K562 (cell line): ENCODE measurements around the gene RAD23B. TPM values are rescaled to one million over a fixed set of nuclear protein-coding genes. Genes with fewer than 3 reads are reported as not detected.

Source experiments
- ATAC-seq: fragments of 200-7000 bp; cut with Tn5 transposase; 3 replicates; pipeline ENCODE4 v1.9.1; 2020; ENCODE audit warnings: moderate library complexity
- BruUV-seq: library from RNA; stranded (reverse); fragments of 400-500 nt; replicated peaks from 2 replicates; lab custom pipeline; 2021; lab: Mats Ljungman, UMichigan
- CTCF ChIA-PET: fragments of 300-600 bp; formaldehyde crosslinking; extraction: SDS; loops from one replicate; lab custom pipeline; 2021; ENCODE audit warnings: low intra/inter-chr PET ratio; lab: Yijun Ruan, JAX
- POLR2A ChIA-PET: fragments of 300-600, 350-650 bp; sonication (Branson Sonifier 250); formaldehyde crosslinking; extraction: SDS; loops from one replicate; lab custom pipeline; 2021; ENCODE audit warnings: antibody characterized with exemption, inconsistent platforms; lab: Yijun Ruan, JAX
- DNase-seq, 4 experiments: peaks; one replicate each; pipeline versions ENCODE4 v3.0.0 to v3.0.0-alpha.2; 2011 to 2018; ENCODE audit warnings: low spot score in 3 of 4, mixed read lengths in 3 of 4; ENCODE audit errors: extremely low read depth in 1 of 4
- FAIRE-seq: peaks from 2 replicates; lab custom pipeline; 2011; peaks lifted over from hg19 to GRCh38; lab: Jason Lieb, UNC
- H2AFZ ChIP-seq: 2 replicates; pipeline ENCODE4 v1.6.0; 2011; ENCODE audit warnings: low read depth, low read length, control low read depth, inconsistent platforms
- H3K27ac ChIP-seq: fragments of 200-600 bp; 3 replicates; pipeline ENCODE4 v1.8.0; 2011; ENCODE audit warnings: low read depth, mild to moderate bottlenecking, control low read depth, inconsistent platforms, low read length, moderate library complexity, mixed read lengths; ENCODE audit errors: extremely low read depth
- H3K27me3 ChIP-seq, 2 experiments: fragments of 300-600 bp in 1 of 2; 2 replicates in 1 of 2; 3 replicates in 1 of 2; pipeline versions ENCODE4 v1.6.0 to v1.8.0; 2011; ENCODE audit warnings: inconsistent platforms in 2 of 2, low read length in 2 of 2, mild to moderate bottlenecking in 1 of 2, mixed read lengths in 1 of 2, moderate library complexity in 1 of 2; ENCODE audit not compliant: control insufficient read depth in 2 of 2, insufficient read depth in 2 of 2
- H3K36me3 ChIP-seq: fragments of 300-600 bp; 3 replicates; pipeline ENCODE4 v1.8.0; 2011; ENCODE audit warnings: mild to moderate bottlenecking, low read length, inconsistent platforms; ENCODE audit not compliant: control insufficient read depth, insufficient read depth
- H3K4me1 ChIP-seq, 2 experiments: fragments of 200-600 bp in 1 of 2; replicated peaks in 1 of 2; 2 replicates in 1 of 2; 3 replicates in 1 of 2; pipeline versions ENCODE4 v1.5.1 to v1.8.0; 2011; ENCODE audit warnings: inconsistent platforms in 2 of 2, low read length in 2 of 2, mild to moderate bottlenecking in 1 of 2, mixed read lengths in 1 of 2, moderate library complexity in 1 of 2; ENCODE audit not compliant: control insufficient read depth in 2 of 2, insufficient read depth in 2 of 2
- H3K4me2 ChIP-seq: 2 replicates; pipeline ENCODE4 v1.6.1; 2011; ENCODE audit warnings: low read length, control low read depth, inconsistent platforms, mixed read lengths; ENCODE audit not compliant: insufficient read depth
- H3K4me3 ChIP-seq: fragments of 200-600 bp; sonication (generic), shearing (Covaris generic); 2 replicates; pipeline ENCODE4 v1.5.1; 2016; ENCODE audit warnings: control low read depth, inconsistent platforms
- H3K79me2 ChIP-seq: fragments of 200-600 bp; 3 replicates; pipeline ENCODE4 v1.8.0; 2011; ENCODE audit warnings: low read length, inconsistent platforms; ENCODE audit not compliant: control insufficient read depth, insufficient read depth
- H3K9ac ChIP-seq, 2 experiments: 2 replicates each; pipeline versions ENCODE4 v1.6.0 to v1.6.1; 2011; ENCODE audit warnings: low read depth in 2 of 2, low read length in 2 of 2, control low read depth in 1 of 2, inconsistent platforms in 1 of 2, mild to moderate bottlenecking in 1 of 2, mixed read lengths in 1 of 2; ENCODE audit not compliant: insufficient read depth in 1 of 2
- H3K9me1 ChIP-seq: one replicate; pipeline ENCODE4 v1.6.0; 2011; ENCODE audit warnings: inconsistent platforms, mild to moderate bottlenecking, low read length, moderate library complexity; ENCODE audit not compliant: control insufficient read depth, insufficient read depth
- H3K9me3 ChIP-seq: replicated peaks from 2 replicates; pipeline ENCODE4 v1.5.1; 2011; ENCODE audit warnings: low read depth, low read length, inconsistent platforms; ENCODE audit not compliant: control insufficient read depth, insufficient read depth
- H4K20me1 ChIP-seq: replicated peaks from 2 replicates; pipeline ENCODE4 v1.6.1; 2011; ENCODE audit warnings: low read length, inconsistent platforms, mixed read lengths; ENCODE audit not compliant: control insufficient read depth, insufficient read depth
- ARID3A ChIP-seq: IDR thresholded peaks from 2 replicates; pipeline ENCODE4 v1.6.1; 2012; ENCODE audit warnings: low read depth, low read length, improper control_type of control experiment, borderline replicate concordance
- GATA2 ChIP-seq: sonication (generic); formaldehyde crosslinking; IDR thresholded peaks from 2 replicates; pipeline ENCODE4 v1.4.0; 2020; ENCODE audit warnings: mild to moderate bottlenecking, missing genetic modification reagents
- HDGF ChIP-seq: fragments of 450-650 bp; IDR thresholded peaks from 2 replicates; pipeline ENCODE4 v1.6.1; 2016
- LEF1 ChIP-seq: fragments of 450-650 bp; IDR thresholded peaks from 2 replicates; pipeline ENCODE4 v1.6.1; 2016; ENCODE audit warnings: mild to moderate bottlenecking
- MAFG ChIP-seq: fragments of 450-650 bp; conservative IDR thresholded peaks from 2 replicates; pipeline ENCODE4 v1.6.1; 2016; ENCODE audit warnings: missing genetic modification characterization, missing compliant biosample characterization
- MTF1 ChIP-seq: fragments of 250-450 bp; sonication (Bioruptor Pico); IDR thresholded peaks from 2 replicates; pipeline ENCODE4 v1.9.0; 2021; ENCODE audit warnings: moderate library complexity, mild to moderate bottlenecking, inconsistent platforms, borderline replicate concordance
- SOX6 ChIP-seq: fragments of 450-650 bp; IDR thresholded peaks from 2 replicates; pipeline ENCODE4 v1.6.1; 2014; ENCODE audit warnings: mild to moderate bottlenecking
- SP1 ChIP-seq: sonication (generic); formaldehyde crosslinking; IDR thresholded peaks from 2 replicates; pipeline ENCODE4 v1.8.1; 2022; ENCODE audit warnings: mild to moderate bottlenecking, missing genetic modification reagents
- USF1 ChIP-seq: sonication (generic); formaldehyde crosslinking; IDR thresholded peaks from 2 replicates; pipeline ENCODE4 v1.9.0; 2022; ENCODE audit warnings: mild to moderate bottlenecking, missing genetic modification reagents
- ZNF717 ChIP-seq: fragments of 250-450 bp; sonication (Bioruptor Pico); IDR thresholded peaks from 2 replicates; pipeline ENCODE4 v1.5.0; 2021
- WGBS: fragments of 100-300 bp; shearing (Covaris generic); methylation state at CpG from one replicate; pipeline ENCODE4 v1.1.6; 2016; ENCODE audit warnings: low coverage, mixed read lengths; ENCODE audit not compliant: insufficient coverage; ENCODE audit errors: missing lambda C conversion rate; 5-methylcytosine and 5-hydroxymethylcytosine counted together
- in situ Hi-C: fragments of 300-500 bp; cut with MboI; formaldehyde crosslinking; loops from 4 replicates; pipeline ENCODE4 v1.15.0; 2018; ENCODE audit warnings: inconsistent platforms, mixed read lengths
- intact Hi-C: fragments of 100-400 bp; cut with micrococcal nuclease; formaldehyde crosslinking; loops from 2 replicates; pipeline ENCODE4 v1.14.2; 2022
- polyA plus RNA-seq, 8 experiments: library from polyadenylated mRNA; depleted of rRNA in 4 of 8; stranded (reverse) in 5 of 8; unstranded in 3 of 8; fragments of >200 nt; fragmentation: Nextera tagmentation in 2 of 8; fragmentation: Illumina TruSeq in 1 of 8; extraction: Ambion mirVana in 2 of 8; extraction: Trizol in 1 of 8; gene quantifications; 2 replicates each; pipeline versions ENCODE4 v1.2.1 to v1.2.3, GENCODE V29; 2011 to 2014; ENCODE audit warnings: inconsistent platforms in 1 of 8, missing spikeins in 1 of 8
- total RNA-seq, 7 experiments: library from RNA; depleted of rRNA in 6 of 7; stranded (reverse); fragments of >200 nt in 6 of 7; fragmentation: Illumina TruSeq in 2 of 7; extraction: Trizol in 2 of 7; gene quantifications; 2 replicates each; pipeline versions ENCODE4 v1.2.1 to v1.2.3, GENCODE V29; 2011 to 2021; ENCODE audit warnings: low replicate concordance in 1 of 7

Gene RAD23B
- total and polyA plus RNA-seq, 9 of the 15 experiments (the other 6 are each of a cell fraction or from before 2014, with no cell fraction given), result 14.5 to 184 (median 114) TPM

DNA sequence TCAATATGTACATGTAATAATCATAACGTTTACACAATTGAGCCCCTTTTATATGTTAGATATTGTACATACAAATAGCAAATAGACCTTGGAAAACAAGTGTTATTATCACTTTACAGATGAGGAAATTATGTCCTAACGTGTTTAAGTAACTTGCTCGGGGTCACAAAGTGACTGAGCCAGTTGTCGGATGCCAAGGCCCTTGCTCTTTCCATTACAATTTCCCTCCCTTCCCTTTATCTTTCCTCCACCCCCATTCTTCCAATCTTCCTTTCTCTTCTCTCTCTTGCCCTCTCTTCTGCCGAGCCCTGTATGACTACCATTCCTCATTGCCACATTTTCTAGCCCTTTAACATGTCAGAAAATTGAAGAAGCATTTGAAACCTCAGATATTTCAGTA lies 34.4 kb upstream of the RAD23B start (continued):
- TF ChIP-seq MAFG (tag) (no peak), ZNF717 (CRISPR knock-in tag) (no peak), LEF1 (no peak)

GRCh38 chr9:107249131-107249533 lies 33.9 kb upstream of the RAD23B start:
- no peak overlapping the region for H2AFZ ChIP-seq
- no peaks in the 10 kb centered on the region; a peak in 2 of 5 replicates for H3K4me1 ChIP-seq
- no peaks in the 10 kb centered on the region for H3K36me3 ChIP-seq
- H3K4me3 ChIP-seq, result no peak overlapping the region
- no peak for ATAC-seq
- H3K9me3 ChIP-seq, result peaks cover 2% of the 10 kb centered on the region; the same call in 1 of the 2 replicates
- WGBS, result 0% methylated on average over 2 of the region's 2 CpGs
- POLR2A ChIA-PET, result no interaction called here
- BruUV-seq, result no TSS peak
- H3K79me2 ChIP-seq, result no peaks in the 10 kb centered on the region
- intact Hi-C loops, result no loop called here
- in situ Hi-C loops, result no loop called here
- no peak overlapping the region for H3K4me2 ChIP-seq
- CTCF ChIA-PET, result interaction anchor here (0.6 kb wide), 1 partner anchor 120 kb away, joined by 3 read pairs; no protein-coding TSS in a partner anchor
- H3K27me3 ChIP-seq, result peaks cover 5 to 15% of the 10 kb centered on the region in 2 experiments; a peak in 4 of 5 replicates
- no peaks in the 10 kb centered on the region for H4K20me1 ChIP-seq
- TF ChIP-seq HDGF (no peak), GATA2 (CRISPR knock-in tag) (no peak), SP1 (no peak), MTF1 (CRISPR knock-in tag) (no peak), ARID3A (no peak), MAFG (tag) (no peak), USF1 (no peak), SOX6 (no peak)
- no peak overlapping the region for H3K27ac ChIP-seq
- H3K9me1 ChIP-seq, result no peaks in the 10 kb centered on the region
- FAIRE-seq, result no peak
- no peak overlapping the region for H3K9ac ChIP-seq
- DNase-seq, result no peak
